NCI-H1092 (cell line): ENCODE results near the gene OSBPL7.

ENCODE experiments used
- DNase-seq: peaks from one replicate; lab custom pipeline; 2025; lab: John Stamatoyannopoulos, UW

The OSBPL7 gene

GRCh38 chr17:47847341-47848197 lies 26.0 kb upstream of the OSBPL7 start:
- DNase-seq = no peak

GRCh38 chr17:47846716-47847340 lies 25.2 kb upstream of the OSBPL7 start:
- DNase-seq = no peak

- no peak for DNase-seq
Measured at GRCh38 chr17:47845716-47846075, 24.1 kb upstream of the OSBPL7 start.

- no peak for DNase-seq
Measured at GRCh38 chr17:47844814-47845715, 23.5 kb upstream of the OSBPL7 start.

- DNase-seq = no peak
Measured at GRCh38 chr17:47844227-47844626, 22.6 kb upstream of the OSBPL7 start.

- no peak for DNase-seq
Measured at GRCh38 chr17:47843391-47843730, 21.8 kb upstream of the OSBPL7 start.

- DNase-seq = no peak
Measured at GRCh38 chr17:47841488-47842291, 20.1 kb upstream of the OSBPL7 start.

- DNase-seq = peak; percentile 82
Measured at GRCh38 chr17:47840742-47841487, 19.3 kb upstream of the OSBPL7 start, which contains the start of gene SCRN2. SCRN2 (minus strand) TSS chr17:47841273; CDS start chr17:47840843, 430 bp downstream.

GRCh38 chr17:47840001-47840741 lies 18.6 kb upstream of the OSBPL7 start:
- no peak for DNase-seq

GRCh38 chr17:47839071-47839470 lies 17.5 kb upstream of the OSBPL7 start:
- DNase-seq = no peak

- DNase-seq = no peak
Measured at GRCh38 chr17:47838636-47839035, 17.0 kb upstream of the OSBPL7 start.

GRCh38 chr17:47837401-47838039 lies 15.9 kb upstream of the OSBPL7 start:
- DNase-seq = no peak

- no peak for DNase-seq
Measured at GRCh38 chr17:47836601-47837000, 15.0 kb upstream of the OSBPL7 start.

- DNase-seq = no peak
Measured at GRCh38 chr17:47834756-47835155, 13.2 kb upstream of the OSBPL7 start.

GRCh38 chr17:47831934-47832327 lies 10.3 kb upstream of the OSBPL7 start:
- no peak for DNase-seq

GRCh38 chr17:47831003-47831933 lies 9.7 kb upstream of the OSBPL7 start, which contains the start of the genes LRRC46 and MRPL10:
LRRC46 (plus strand) TSS chr17:47831670; CDS start chr17:47831990, 320 bp downstream.
MRPL10 (minus strand) TSS chr17:47831541; CDS start chr17:47831511, 30 bp downstream.
- peak; percentile 94 for DNase-seq

- DNase-seq = no peak
Measured at GRCh38 chr17:47830396-47831002, 8.9 kb upstream of the OSBPL7 start.

GRCh38 chr17:47829870-47830269 lies 8.3 kb upstream of the OSBPL7 start:
- no peak for DNase-seq
